ENCODE measurements around the gene CMTM7.

- TF ChIP-seq, protein P1, sequence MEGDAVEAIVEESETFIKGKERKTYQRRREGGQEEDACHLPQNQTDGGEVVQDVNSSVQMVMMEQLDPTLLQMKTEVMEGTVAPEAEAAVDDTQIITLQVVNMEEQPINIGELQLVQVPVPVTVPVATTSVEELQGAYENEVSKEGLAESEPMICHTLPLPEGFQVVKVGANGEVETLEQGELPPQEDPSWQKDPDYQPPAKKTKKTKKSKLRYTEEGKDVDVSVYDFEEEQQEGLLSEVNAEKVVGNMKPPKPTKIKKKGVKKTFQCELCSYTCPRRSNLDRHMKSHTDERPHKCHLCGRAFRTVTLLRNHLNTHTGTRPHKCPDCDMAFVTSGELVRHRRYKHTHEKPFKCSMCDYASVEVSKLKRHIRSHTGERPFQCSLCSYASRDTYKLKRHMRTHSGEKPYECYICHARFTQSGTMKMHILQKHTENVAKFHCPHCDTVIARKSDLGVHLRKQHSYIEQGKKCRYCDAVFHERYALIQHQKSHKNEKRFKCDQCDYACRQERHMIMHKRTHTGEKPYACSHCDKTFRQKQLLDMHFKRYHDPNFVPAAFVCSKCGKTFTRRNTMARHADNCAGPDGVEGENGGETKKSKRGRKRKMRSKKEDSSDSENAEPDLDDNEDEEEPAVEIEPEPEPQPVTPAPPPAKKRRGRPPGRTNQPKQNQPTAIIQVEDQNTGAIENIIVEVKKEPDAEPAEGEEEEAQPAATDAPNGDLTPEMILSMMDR (IDR thresholded peaks at IDR 0.05; ENCODE audit: insufficient read depth, low read length): no peak
- TF ChIP-seq, protein P2, sequence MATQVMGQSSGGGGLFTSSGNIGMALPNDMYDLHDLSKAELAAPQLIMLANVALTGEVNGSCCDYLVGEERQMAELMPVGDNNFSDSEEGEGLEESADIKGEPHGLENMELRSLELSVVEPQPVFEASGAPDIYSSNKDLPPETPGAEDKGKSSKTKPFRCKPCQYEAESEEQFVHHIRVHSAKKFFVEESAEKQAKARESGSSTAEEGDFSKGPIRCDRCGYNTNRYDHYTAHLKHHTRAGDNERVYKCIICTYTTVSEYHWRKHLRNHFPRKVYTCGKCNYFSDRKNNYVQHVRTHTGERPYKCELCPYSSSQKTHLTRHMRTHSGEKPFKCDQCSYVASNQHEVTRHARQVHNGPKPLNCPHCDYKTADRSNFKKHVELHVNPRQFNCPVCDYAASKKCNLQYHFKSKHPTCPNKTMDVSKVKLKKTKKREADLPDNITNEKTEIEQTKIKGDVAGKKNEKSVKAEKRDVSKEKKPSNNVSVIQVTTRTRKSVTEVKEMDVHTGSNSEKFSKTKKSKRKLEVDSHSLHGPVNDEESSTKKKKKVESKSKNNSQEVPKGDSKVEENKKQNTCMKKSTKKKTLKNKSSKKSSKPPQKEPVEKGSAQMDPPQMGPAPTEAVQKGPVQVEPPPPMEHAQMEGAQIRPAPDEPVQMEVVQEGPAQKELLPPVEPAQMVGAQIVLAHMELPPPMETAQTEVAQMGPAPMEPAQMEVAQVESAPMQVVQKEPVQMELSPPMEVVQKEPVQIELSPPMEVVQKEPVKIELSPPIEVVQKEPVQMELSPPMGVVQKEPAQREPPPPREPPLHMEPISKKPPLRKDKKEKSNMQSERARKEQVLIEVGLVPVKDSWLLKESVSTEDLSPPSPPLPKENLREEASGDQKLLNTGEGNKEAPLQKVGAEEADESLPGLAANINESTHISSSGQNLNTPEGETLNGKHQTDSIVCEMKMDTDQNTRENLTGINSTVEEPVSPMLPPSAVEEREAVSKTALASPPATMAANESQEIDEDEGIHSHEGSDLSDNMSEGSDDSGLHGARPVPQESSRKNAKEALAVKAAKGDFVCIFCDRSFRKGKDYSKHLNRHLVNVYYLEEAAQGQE (IDR thresholded peaks at IDR 0.05; ENCODE audit: insufficient replicate concordance, low read depth): no peak
- TF ChIP-seq GABPA (IDR thresholded peaks at IDR 0.05; ENCODE audit: low read depth) (no peak), POLR2AphosphoS5 (IDR thresholded peaks at IDR 0.05; ENCODE audit: low read depth) (no peak), SPI1 (IDR thresholded peaks at IDR 0.05; ENCODE audit: borderline replicate concordance, low read depth) (no peak)
These were observed 82.5 kb downstream of the CMTM7 start for GRCh38 chr3:32474201-32474600.
